ES-I3 (cell line): ENCODE measurements around the gene UBAC2.

Experiments used
- H3K36me3 ChIP-seq: 2 replicates; pipeline ENCODE4 v1.6.1; 2013; ENCODE audit warnings: mild to moderate bottlenecking, low read length, control low read depth, moderate library complexity; ENCODE audit not compliant: insufficient read depth
- H3K4me1 ChIP-seq: 2 replicates; pipeline ENCODE4 v1.6.1; 2013; ENCODE audit warnings: mild to moderate bottlenecking, control low read depth, low read length; ENCODE audit not compliant: insufficient read depth
- H3K9ac ChIP-seq: 2 replicates; pipeline ENCODE4 v1.6.1; 2013; ENCODE audit warnings: low read depth, mild to moderate bottlenecking, low read length, moderate library complexity
- H3K9me3 ChIP-seq: 2 replicates; pipeline ENCODE4 v1.6.1; 2013; ENCODE audit warnings: mild to moderate bottlenecking, low read length, moderate library complexity; ENCODE audit not compliant: control insufficient read depth, insufficient read depth

Gene UBAC2

DNA sequence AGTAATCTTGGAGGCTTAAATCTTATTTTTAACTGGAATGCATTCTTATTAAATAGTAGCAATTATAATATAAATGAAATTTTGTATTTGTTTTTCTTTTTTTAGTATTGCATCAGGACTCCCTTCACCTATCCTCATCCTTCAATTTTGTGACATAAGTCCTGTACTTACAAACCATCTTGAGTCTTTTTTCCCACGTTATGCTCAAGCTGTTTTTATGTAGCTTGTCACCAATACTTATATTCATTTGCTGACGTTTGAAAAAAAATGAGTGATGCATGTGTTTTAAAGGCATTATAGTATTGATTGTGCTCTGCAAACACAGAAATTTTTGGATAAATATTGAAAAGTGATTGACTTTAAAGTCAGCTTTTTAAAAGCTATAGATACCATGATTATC lies 56.6 kb downstream of the UBAC2 start:
- no peaks in the 10 kb centered on the region for H3K9me3 ChIP-seq
- no peak overlapping the region for H3K9ac ChIP-seq
- peaks cover 4% of the 10 kb centered on the region; the same call in 1 of the 2 replicates for H3K36me3 ChIP-seq
- no peaks in the 10 kb centered on the region; the same call in 1 of the 2 replicates for H3K4me1 ChIP-seq

DNA sequence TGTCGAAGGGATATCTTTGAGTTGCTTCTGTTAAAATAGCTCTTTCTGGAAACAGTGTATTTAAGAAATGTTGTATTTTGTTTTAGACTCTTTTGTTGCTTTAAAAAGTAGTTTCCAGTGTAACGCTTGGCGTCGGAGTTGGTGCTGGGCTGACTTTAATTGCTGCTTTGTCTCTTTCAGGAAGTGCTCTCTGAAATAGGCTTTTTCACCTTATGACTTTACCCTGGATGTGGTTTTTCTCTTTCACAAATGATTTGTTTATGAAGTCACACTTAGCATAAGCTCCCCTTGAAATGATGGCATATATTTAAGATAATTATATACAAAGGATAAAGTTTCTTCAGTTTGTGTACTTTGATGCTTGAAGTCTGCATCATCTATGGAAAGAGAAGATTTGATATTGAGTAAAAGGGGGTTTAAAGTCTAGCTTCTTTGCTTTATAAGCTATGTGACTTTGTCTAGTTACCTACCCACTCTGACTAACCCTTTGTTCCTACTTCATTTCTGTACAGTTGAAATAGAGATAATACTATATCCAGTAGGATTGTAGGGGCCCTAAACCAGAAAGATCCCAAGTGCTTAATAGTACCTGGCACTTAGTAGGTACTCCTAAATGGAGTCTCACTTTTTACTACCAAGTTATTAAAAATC lies 57.7 kb downstream of the UBAC2 start, which contains the start of gene GPR18:
GPR18 (minus strand) TSS at position 170 of the 651 bp plus-strand sequence. CDS start 2,507 bp downstream, outside the sequence.
- Histone ChIP-seq H3K9ac (no peak within 1 kb of the TSS), H3K9me3 (no peaks in the 10 kb centered on the region), H3K36me3 (peaks cover 4% of the 10 kb centered on the region; the same call in 1 of the 2 replicates), H3K4me1 (no peaks in the 10 kb centered on the region; the same call in 1 of the 2 replicates)

DNA sequence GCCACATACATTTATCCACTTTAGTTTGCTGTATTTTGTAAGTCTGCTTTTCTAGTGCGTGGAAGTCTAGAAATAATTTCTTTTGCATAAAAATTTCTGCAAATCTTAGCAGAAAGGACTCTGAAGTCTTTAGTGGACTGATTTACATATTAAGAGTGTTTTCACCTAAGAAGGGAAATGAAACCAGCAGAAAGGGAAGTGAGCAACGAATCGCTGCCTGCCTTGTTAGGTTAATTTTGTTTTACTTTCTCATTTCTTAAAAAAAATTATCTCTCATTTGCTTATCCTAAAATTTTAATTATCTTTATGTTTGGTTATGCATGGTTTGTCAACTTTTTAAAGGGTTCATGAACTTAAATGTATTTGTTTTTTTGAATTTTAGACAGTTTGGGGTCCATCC lies 58.3 kb downstream of the UBAC2 start:
- Histone ChIP-seq H3K4me1 (no peaks in the 10 kb centered on the region; the same call in 1 of the 2 replicates), H3K36me3 (peaks cover 4% of the 10 kb centered on the region; the same call in 1 of the 2 replicates), H3K9me3 (no peaks in the 10 kb centered on the region), H3K9ac (no peak overlapping the region)

DNA sequence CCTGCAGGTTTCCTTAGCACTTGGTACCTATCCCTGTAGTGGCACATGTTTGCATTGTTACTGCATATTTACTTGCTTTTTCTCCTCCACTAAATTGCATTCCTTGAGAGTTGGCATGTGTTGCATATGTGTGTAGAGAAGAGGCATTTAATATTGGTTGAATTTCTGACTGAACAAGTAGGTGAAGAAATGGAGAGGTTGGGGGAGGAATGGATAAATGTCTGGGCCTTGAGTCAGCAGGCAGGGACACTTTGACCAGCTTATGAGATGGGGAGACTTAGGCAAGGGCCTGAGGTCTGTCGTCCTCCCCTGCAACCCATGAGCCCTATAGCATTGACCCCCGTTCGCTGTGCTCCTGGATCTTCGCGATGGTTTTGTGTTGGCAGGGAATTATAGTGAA lies 59.6 kb downstream of the UBAC2 start:
- Histone ChIP-seq H3K9me3 (no peaks in the 10 kb centered on the region), H3K9ac (no peak overlapping the region), H3K36me3 (peaks cover 3% of the 10 kb centered on the region; the same call in 1 of the 2 replicates), H3K4me1 (no peaks in the 10 kb centered on the region; the same call in 1 of the 2 replicates)

DNA sequence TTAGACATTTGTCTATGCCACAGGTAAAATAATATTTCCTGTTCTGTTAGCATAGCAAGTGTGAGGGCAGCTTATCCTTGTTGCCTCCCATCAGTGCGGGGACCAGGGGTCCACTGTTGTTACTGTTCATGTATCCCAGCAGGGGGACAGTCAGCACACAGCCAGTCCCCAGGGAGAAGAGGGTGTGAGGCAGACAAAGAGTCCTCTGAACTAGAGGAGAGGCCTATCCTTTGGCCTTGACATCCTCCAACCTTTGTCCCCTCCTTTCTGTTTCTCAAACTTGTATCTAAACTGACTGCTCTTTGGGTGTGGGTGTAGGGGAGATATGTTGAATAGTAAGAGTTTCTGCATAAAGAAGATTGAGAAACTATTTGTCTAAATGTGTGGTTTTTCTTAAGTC lies 60.4 kb downstream of the UBAC2 start:
- H3K36me3 ChIP-seq = no peaks in the 10 kb centered on the region
- no peaks in the 10 kb centered on the region; the same call in 1 of the 2 replicates for H3K4me1 ChIP-seq
- H3K9ac ChIP-seq = no peak overlapping the region
- H3K9me3 ChIP-seq = no peaks in the 10 kb centered on the region

DNA sequence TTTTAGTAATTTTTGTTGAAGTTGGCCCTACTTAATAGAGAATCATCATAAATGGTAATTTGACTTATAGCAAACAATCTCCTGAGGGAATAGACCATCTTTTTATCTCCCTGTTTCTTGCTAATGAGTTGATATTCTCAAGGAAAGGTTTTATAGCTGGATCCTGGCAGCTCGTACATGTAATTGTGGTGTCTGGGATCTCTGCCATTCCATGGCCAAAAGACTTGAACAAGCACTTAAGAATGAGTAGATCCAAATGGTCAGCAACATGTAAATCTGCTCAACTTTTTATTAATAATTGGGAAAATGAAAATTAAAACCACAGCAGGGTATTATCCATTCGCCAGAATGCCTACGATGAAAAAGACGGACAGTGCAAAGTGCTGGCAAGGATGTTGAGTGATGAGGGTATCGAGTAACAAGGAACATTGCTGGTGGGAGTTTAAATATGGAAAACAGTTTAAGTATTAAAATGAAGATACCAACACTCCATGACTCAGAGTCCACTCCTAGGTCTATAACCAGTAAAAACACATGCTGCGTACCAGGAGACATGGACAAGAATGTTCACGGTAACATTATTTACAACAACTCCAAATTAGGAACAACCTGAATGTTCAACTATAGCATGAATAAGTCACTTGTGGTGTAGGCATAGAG lies 62.6 kb downstream of the UBAC2 start:
- no peaks in the 10 kb centered on the region for H3K36me3 ChIP-seq

DNA sequence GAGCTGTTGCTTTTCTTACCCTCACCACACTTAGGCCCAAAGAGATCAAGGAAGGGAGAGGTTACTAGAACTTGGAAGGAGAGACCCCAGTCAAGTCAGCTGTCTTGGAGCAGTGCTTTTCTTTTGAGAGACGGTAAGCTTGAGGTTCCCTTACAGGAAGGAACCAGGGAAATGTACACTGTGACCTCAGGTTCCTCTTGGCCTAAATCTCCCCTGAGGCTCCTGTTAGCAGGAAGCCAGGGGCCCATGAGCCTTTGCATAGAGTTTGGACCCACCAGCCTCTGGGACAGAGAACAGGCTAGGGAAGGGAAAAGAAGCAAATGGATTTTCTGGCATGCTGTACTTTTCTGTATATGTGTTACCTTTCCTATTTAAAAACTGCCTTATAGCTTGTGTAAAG lies 63.4 kb downstream of the UBAC2 start:
- Histone ChIP-seq H3K9me3 (no peaks in the 10 kb centered on the region), H3K4me1 (no peaks in the 10 kb centered on the region), H3K9ac (no peak overlapping the region), H3K36me3 (no peaks in the 10 kb centered on the region)

More for the DNA sequence above, 62.6 kb downstream of the UBAC2 start:
- H3K4me1 ChIP-seq = no peaks in the 10 kb centered on the region; the same call in 1 of the 2 replicates
- H3K9me3 ChIP-seq = no peaks in the 10 kb centered on the region
- H3K9ac ChIP-seq = no peak overlapping the region

DNA sequence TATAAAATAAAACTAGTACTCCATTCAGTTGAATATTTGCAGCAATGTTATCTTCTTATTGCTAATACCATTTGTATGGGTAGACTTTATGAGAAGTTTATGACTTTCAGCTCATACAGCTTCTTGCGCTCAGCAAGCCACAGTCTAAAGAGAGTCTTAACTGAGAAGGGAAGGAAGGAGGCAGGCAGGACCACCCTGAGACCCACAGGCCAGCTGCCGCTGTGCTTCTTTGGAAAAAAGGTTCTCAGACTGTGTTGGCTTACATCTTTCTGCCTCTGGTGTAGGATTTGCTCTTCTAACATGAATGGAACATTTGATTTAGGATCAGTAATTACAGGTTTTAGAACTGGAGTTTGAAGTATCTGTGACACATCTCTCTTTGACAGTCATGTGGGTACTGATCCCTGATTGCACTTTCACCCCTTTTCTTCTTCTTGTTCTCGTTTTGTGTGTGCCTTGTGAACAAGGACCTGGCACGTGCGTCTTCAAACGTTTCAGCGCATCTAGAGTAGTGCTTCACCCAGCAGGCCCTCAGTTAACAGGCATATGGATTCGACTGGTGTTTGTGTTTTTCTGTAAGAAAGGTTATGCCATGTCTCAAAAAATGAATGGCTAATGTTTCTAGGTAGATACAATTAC lies 64.6 kb downstream of the UBAC2 start:
- Histone ChIP-seq H3K4me1 (no peaks in the 10 kb centered on the region), H3K36me3 (no peaks in the 10 kb centered on the region), H3K9ac (no peak overlapping the region), H3K9me3 (no peaks in the 10 kb centered on the region)

DNA sequence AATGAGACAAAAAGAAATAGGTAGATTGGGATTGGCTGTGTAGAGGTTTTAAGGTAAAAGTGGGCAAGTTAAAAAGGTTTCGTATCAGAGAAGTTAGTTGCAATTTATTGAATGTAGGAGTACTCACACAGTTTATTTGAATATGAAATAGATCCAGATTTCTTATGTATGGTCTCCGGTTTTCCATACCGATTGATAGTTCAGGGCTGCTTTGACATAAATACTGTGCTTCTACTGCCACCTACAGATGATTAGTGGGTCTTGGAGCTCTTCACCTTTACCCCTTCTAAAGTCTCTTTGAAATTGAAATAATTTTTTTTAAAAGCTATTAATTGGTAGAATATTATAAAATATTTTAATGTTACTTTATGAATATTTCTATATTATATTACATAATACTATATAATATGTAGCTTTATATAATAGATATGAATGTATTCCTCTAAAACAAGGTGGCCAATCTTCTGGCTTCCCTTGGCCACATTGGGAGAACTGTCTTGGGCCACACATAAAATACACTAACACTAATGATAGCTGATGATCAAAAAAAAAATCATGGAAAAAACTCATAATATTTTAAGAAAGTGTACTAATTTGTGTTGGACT lies 65.3 kb downstream of the UBAC2 start:
- H3K4me1 ChIP-seq = no peaks in the 10 kb centered on the region
- H3K36me3 ChIP-seq = no peaks in the 10 kb centered on the region
- no peaks in the 10 kb centered on the region for H3K9me3 ChIP-seq
- no peak overlapping the region for H3K9ac ChIP-seq

DNA sequence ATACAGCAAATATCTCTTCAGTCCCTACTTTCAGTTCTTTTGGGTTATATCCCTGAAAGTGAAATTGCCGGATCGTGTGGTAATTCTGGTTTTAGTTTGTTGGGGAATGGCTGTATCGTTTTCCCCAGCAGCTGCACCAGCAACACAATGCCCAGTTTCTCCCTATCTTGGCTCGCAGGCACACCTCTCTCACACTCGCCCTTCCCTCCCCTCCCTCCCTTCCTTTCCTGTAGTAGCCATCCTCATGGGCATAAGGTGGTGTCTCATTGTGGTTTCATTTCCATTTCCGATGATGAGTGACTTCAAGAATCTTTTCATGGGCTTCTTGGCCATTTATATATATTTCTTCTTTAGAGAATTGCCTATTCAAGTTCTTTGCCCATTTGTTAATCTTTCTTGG lies 66.2 kb downstream of the UBAC2 start:
- no peaks in the 10 kb centered on the region for H3K4me1 ChIP-seq
- H3K36me3 ChIP-seq = no peaks in the 10 kb centered on the region
- H3K9me3 ChIP-seq = no peaks in the 10 kb centered on the region
- H3K9ac ChIP-seq = no peak overlapping the region

DNA sequence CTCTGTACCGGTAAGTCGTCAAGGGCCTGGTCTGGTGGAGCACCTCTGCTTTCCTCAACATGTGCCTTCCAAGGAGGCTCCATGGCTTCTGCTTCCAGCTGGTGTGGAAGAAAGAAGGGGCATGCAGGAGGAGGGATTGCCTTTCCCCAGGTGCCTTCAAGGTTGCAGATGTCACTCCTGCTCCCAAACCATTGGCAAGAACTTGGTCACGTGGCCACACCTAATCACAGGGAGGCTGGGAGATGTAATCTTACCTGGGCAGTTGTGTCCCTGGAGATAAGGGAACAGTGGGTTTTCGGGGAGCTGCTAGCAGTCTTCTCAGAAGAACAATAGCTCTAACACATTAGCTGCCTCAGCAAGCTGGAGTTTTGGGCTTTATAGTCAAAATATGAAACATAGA lies 67.3 kb downstream of the UBAC2 start:
- no peaks in the 10 kb centered on the region for H3K4me1 ChIP-seq
- H3K9me3 ChIP-seq = peaks cover 4% of the 10 kb centered on the region; the same call in 1 of the 2 replicates
- no peaks in the 10 kb centered on the region for H3K36me3 ChIP-seq
- H3K9ac ChIP-seq = no peak overlapping the region

DNA sequence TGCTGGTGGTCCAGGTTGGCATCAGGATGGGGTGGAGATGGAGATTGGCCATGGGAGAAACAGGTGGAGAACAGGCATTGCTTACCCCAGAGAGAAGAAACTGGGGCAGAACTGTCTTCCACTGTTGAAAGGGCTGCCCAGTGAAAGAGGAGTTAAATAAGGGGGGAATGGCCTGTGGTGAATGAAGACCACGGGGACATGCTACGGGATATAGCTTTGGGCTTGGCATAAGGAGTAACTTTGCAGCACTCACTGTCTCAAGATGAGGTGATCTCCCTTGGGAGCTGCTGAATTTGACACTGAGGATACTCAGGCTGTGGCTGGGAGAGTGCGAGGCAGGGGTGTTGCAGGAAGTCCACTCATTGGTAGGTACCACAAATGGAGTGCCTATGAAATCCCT lies 68.2 kb downstream of the UBAC2 start:
- Histone ChIP-seq H3K9me3 (peaks cover 4% of the 10 kb centered on the region; the same call in 1 of the 2 replicates), H3K36me3 (no peaks in the 10 kb centered on the region), H3K9ac (no peak overlapping the region), H3K4me1 (no peaks in the 10 kb centered on the region)

DNA sequence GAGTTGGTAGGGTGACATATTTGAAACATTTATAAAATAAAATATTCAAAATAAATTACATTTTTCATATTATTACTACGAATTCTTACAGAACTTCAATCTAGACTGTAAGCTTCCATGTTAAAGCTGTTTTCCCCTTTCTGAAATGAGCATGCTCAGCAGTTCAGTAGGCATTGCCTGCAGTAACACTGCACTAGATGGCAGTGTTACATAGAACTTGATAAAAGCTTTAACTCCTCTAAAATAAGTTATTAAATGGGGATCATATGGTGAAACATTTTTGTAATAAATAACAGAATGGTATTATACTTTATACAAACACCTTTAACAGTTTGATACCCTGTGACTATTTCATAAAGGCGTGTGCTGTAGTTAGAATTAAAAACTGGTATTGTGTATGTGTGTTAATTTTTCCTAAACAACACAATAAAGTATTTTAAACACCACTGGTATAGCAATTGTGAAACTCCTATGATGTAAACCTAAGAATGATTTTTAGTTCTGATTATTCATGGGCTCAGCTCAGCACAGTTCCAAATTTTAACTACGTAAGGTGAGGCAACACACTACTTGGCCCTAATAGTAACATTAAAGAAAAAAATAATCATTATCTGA lies 69.1 kb downstream of the UBAC2 start:
- Histone ChIP-seq H3K4me1 (no peaks in the 10 kb centered on the region), H3K36me3 (no peaks in the 10 kb centered on the region), H3K9ac (no peak overlapping the region), H3K9me3 (peaks cover 4% of the 10 kb centered on the region; the same call in 1 of the 2 replicates)

DNA sequence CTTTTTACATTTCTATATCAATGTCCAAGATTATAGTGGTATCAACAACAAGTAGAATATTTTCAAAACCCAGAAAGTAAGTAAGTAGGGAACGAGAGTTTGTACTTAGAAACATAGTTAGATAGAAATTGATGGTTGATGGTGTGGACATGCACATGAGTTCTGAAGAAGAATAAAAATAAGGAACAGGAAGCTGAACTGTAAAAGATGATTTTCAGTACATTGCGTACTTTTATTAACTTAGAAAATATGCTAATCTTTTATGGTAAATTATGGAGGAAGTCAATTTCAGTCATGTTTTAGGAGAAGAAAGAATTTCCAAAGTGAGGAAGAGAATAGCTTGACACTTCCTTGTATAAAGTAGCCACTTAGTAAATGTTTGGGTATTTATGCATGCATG lies 69.9 kb downstream of the UBAC2 start:
- Histone ChIP-seq H3K36me3 (no peaks in the 10 kb centered on the region), H3K4me1 (no peaks in the 10 kb centered on the region), H3K9ac (no peak overlapping the region), H3K9me3 (peaks cover 4% of the 10 kb centered on the region; the same call in 1 of the 2 replicates)
